Activated CD8-positive, alpha-beta memory T cell treated with anti-CD3 and anti-CD28 coated beads, Interleukin-2, amount 50 U/mL, for 48 hours (primary cell): ENCODE results near the gene HNRNPH3.
A peak's percentile ranks its signal among the peaks of the same experiment; 100 is the strongest.
"Not testable (repeated sequence)": the region's sequence is repeated elsewhere in the genome, so short reads cannot be mapped to it uniquely, and the experiment has no call there.

Source experiments
- DNase-seq: peaks from one replicate; pipeline ENCODE4 v3.0.0-alpha.2; 2020

Gene HNRNPH3, protein sequence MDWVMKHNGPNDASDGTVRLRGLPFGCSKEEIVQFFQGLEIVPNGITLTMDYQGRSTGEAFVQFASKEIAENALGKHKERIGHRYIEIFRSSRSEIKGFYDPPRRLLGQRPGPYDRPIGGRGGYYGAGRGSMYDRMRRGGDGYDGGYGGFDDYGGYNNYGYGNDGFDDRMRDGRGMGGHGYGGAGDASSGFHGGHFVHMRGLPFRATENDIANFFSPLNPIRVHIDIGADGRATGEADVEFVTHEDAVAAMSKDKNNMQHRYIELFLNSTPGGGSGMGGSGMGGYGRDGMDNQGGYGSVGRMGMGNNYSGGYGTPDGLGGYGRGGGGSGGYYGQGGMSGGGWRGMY

DNA sequence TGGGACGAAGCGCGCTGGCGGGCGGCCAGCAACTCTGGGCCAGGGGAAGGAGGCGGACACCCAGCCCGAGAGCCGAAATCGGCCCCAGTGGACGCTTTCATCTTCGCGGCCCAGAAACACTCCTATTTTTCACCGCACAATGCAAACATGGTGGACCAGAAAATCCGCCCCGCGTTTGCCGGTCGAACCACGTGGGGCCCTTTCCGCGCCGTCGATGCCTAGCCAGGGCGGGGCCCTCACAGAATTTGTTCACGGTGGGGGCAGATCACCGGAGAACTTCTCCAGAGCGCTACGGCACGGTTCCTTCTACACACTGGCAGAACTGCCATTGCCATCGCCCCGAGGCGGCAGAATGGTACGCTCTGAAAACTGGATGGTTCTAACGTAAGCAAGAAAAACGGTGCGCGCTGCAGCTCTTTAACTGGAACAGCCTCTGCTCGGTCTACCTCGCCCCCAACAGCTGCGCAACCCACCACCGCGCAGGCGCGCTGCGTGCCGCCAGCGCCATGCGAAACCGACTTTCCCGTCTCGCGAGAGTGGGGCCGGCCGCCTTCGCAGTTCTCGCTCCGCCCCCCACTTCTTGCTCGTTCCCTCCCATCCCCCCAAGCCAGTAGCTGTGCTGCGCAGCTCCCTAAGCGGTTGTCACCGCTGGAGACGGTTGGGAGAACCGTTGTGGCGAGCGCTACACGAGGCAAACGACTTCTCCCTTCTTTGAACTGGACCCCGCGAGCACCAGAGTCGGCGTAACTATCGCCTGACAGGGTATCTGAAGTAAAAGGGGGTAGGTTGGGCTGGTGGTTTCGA is at the start of gene HNRNPH3:
Gene HNRNPH3 (plus strand): TSS at position 610 of the 804 bp plus-strand sequence. CDS start 5,158 bp downstream, outside the sequence.
- DNase-seq, result peak; percentile 99

DNA sequence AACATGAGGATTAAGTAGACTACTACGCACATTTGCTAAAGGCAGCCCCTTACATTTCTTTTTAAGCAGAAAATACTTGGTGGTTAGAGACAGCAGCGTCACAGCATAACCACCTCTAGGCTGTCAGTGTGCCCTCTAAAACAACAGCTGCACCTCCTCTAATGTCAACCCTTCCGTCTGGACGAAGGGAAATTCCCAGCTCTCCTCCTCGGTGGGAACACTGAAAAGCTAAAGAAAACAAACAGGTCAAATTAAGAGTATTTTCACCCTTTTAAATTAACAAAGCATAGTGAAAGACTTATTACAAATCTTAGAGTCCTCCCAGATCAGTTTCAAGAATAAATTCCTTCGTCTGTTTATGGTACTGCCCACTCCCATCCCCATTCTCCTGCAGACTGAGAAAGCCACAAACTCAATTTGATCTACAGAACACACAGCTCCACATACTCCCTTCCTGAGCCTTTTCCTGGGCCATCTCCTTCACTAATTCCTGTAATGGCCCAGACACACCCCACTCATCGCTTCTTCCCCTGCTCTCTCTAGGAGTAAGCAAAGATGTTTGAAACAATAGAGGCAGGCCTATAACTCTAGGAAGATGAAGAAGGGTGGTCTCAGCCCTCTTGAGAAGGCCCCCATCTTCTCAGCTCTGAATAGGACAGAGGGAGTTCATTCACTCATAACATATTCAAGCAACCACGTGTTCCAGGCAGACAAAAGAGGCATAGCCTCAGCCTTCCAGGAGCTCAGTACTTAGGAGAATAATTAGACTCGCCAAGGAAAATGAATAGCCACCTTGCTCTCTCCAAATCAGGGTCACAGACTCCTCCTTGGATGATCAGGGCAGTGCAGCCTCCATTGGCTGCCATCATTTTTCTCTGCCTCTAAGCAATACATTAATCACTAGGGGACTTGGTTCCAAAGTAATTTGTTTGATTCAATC is 47.5 kb upstream of the HNRNPH3 start:
- no peak for DNase-seq

DNA sequence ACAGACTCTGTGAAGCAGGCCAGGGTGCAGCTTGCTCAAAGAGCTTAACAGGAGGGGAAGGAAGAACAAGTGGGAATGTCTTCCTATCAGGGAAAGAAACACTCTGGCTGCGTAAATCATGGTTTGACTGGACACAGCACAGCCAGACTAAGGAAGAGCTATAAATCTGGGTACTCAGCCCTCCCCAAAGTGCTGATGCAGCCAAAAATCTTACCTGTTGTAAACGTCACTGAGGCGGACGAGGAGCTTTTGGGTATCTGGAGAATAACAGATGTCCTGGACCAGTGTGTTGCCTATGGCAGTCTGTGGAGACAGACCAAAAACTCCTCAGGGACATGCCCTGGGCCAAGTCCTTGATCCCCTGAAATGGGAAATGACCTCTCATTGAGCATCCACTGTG is 43.1 kb upstream of the HNRNPH3 start:
- DNase-seq, result no peak

- DNase-seq, result no peak
Measured at GRCh38 chr10:68290736-68291135, 41.1 kb upstream of the HNRNPH3 start.

DNA sequence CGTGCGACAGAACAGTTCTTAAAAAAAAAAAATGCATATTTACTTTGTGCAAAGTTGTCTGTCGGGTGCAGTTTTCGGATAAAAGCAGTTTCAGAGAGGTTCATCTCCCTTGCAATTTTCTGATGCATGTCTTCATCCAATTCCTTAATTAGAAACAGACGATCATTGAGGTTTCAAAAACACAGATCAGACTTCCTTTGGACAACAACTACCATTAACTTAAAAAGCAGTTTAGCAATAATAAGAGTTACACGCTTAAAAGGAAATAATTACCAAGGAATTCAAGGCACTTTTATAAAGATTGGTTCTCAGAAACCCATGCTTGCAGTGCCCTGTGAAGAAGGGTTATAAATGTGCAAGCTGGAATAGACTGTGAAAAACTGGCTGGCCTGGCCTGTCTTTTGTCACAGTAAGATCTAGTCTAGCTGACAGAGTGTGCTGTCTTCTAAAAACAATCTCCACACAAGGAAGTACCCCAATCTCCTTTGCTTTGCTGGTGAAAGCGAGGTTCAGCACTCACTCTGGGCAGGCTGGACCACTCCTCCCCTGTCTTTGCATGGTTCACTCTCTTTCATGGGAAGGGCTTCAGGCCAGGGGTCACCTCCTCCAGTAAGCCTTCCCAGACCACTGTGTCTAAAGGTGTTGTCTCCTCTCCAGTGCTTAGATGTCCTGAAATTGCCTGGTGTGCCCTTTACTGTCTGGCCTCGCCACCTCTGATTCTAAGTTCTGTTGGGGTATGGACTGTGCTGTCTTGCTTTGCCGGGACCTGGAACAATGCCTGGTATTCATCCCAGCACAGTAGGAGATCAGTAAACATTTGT is 34.8 kb upstream of the HNRNPH3 start:
- DNase-seq, result no peak

- DNase-seq, result no peak
Measured at GRCh38 chr10:68301301-68301700, 30.6 kb upstream of the HNRNPH3 start.

GRCh38 chr10:68301790-68302502 is 29.9 kb upstream of the HNRNPH3 start:
- no peak for DNase-seq

DNA sequence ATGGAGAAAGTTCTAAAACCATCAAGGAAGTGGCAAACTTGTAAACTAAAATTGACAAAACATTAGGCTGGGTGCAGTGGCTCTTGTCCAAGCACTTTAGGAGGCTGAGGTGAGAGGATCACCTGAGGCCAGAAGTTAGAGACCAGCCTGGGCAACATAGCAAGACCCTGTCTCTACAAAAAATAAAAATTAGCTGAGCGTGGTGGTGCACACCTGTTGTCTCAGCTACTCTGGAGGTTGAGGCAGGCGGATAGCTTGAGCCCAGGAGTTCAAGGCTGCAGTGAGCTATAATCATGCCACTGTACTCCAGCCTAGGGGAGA is 29.4 kb upstream of the HNRNPH3 start:
- no peak for DNase-seq

- no peak for DNase-seq
Measured at GRCh38 chr10:68302871-68303270, 29.0 kb upstream of the HNRNPH3 start.

GRCh38 chr10:68303849-68304412 is 27.9 kb upstream of the HNRNPH3 start:
- no peak for DNase-seq

- DNase-seq, result no peak
Measured at GRCh38 chr10:68305854-68306253, 26.0 kb upstream of the HNRNPH3 start.

DNA sequence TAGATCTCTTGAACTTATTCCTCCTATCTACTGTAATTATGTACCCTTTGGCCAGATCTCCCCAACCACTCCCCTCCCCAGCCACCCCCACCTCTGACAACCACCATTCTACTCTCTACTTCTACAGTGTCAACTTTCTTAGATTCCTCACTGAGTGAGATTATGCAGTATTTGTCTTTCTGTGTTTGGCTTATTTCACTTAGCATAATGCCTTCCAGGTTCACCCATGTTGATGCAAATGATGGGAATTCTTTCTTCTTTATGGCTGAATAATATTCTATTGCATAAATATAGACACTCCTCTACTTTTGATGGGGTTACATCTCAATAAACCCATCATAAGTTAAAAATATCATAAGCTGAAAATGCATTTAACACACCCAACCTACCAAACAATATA is 21.3 kb upstream of the HNRNPH3 start:
- DNase-seq, result no peak

- DNase-seq, result not testable (repeated sequence)
Measured at GRCh38 chr10:68314930-68315329, 16.9 kb upstream of the HNRNPH3 start.

GRCh38 chr10:68315582-68315981 is 16.3 kb upstream of the HNRNPH3 start:
- DNase-seq, result no peak

DNA sequence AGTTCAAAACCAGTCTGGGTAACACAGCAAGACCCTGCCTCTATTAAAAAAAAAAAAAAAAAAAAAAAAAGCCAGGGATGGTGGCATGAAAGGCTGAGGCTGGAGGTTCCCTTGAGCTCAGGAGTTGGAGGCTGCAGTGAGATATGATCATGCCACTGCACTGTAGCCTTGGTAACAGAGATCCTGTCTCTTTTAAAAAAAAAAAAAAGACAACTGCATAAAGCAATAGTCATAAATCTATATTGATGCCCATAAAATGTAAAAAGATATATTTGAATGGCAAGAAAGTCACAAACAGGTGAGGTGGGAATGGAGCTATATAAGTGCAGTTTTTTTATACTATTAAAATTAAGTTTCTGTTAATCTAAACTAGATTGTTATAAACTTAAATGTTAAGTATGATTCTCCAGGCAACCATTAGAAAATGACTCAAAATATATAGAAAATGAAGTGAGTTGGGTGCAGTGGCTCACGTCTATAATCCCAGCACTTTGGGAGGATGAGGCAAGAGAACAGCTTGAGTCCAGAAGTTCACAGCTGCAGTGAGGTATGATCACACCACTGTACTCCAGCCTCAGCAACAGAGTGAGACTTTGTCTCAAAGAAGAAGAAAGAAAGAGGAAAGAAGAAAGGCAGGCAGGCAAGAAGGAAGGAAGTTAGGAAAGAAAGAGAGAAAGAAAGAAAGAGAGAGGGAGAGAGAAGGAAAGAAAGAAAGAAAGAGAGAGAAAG is 13.4 kb upstream of the HNRNPH3 start:
- DNase-seq, result no peak

DNA sequence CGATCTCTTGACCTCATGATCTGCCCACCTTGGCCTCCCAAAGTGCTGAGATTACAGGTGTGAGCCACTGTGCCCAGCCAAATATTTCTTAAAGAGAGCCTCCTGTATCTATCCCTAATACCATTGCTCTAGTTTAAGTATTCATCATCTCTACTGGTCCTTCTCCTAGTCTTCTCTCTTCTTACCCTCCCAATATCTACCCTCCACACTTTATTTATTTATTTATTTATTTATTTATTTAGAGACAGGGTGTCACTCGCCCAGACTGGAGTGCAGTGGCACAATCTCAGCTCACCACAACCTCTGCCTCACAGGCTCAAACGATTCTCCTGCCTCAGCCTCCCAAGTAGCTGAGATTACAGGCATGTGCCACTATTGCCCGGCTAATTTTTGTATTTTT is 7.5 kb upstream of the HNRNPH3 start:
- not testable (repeated sequence) for DNase-seq

DNA sequence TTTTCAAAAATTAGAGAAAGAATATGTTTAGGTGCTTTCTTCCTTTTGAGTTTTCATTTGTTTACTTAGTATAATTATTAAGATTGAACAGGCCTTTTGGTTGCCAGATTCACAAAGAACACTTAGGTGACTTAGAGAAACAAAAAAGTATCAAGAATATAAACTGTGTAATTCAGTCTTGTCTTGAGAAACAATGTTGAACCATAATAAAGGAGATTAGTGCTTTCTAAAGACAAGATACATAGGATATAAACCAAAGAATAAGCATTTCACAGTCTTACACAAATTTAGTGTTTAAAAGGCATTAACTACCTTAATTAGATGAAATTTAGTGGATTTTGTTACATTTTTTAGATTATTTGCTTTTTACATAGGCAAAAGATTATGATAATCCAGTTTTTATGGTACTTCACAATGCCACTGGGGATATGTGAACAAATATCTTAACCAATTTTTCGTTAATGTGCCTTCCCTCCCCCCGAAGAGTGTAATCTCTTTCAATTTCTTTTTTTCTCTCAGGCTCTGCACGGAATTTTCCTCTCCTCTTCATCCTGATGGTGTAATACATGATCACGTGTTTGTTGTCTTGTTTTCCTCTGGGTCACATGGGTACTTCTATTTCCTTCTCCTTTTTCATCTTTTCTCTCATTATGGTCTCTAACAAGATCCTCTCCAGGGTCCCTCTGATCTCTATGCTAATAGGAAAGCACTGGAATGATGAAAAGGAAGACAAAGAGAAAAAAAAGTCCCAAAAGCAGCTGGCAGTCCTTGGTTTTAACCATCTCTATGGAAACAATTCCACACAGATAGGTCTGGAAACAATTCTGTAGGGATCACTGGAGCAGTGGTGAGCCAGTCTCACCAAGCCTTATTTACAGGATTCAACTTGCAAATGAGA is 3.7 kb upstream of the HNRNPH3 start:
- no peak for DNase-seq

DNA sequence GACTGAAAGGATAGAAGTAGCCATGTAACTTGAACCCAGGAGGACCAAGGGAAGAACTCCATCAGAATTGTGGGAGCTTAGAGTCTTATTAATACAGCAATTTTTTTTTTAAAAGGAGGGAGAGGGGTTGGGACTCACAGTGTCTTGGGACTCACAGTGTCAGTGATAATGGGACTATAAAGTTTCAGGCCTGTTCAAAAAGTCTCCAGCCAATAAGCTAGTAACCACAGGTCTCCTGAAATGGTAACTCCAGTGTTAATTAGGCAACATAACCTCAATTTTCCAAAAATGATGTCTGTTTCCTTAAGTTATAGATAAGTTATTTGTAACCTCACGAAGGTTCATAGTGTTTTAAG is 2.4 kb upstream of the HNRNPH3 start:
- DNase-seq, result no peak

GRCh38 chr10:68330852-68331454 is 911 bp upstream of the HNRNPH3 start:
- peak; percentile 61 for DNase-seq
